ENCODE data around the gene CLDN22. TPM values are rescaled to one million over a fixed set of nuclear protein-coding genes. Genes with fewer than 3 reads are reported as not detected.

CLDN22 gene
- total RNA-seq, 2 experiments from 2014 or later = not detected

DNA sequence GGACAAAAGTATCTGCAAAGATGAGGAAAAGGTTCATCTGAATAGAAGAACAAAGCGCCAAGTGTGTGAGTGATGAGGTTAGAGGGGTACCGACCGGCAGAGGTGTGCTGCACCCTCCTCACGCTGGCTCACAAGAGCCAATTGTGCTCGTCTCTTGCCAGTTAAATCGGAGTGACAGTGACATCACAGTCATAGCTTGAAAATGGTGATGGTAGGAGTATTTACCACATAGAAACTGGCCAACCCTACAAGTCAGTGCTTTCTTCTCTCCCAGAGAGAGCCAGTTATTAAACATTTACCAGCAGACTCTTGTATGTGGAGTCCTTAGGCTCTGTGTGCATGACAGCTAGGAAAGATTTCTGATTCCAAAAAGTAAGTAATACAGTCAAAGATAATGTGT is 32.4 kb downstream of the CLDN22 start:
- DNase-seq (no peak), ATAC-seq (no peak)
- H3K4me3 Mint-ChIP-seq = no peak overlapping the region
- no peaks in the 10 kb centered on the region for H3K4me1 Mint-ChIP-seq (ENCODE audit: low read depth)
- TF ChIP-seq, protein P1, sequence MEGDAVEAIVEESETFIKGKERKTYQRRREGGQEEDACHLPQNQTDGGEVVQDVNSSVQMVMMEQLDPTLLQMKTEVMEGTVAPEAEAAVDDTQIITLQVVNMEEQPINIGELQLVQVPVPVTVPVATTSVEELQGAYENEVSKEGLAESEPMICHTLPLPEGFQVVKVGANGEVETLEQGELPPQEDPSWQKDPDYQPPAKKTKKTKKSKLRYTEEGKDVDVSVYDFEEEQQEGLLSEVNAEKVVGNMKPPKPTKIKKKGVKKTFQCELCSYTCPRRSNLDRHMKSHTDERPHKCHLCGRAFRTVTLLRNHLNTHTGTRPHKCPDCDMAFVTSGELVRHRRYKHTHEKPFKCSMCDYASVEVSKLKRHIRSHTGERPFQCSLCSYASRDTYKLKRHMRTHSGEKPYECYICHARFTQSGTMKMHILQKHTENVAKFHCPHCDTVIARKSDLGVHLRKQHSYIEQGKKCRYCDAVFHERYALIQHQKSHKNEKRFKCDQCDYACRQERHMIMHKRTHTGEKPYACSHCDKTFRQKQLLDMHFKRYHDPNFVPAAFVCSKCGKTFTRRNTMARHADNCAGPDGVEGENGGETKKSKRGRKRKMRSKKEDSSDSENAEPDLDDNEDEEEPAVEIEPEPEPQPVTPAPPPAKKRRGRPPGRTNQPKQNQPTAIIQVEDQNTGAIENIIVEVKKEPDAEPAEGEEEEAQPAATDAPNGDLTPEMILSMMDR (IDR thresholded peaks at IDR 0.05) = no peak
- H3K27ac Mint-ChIP-seq = no peak overlapping the region
- intact Hi-C loops (cut with micrococcal nuclease) = no loop called here
- H3K36me3 Mint-ChIP-seq (ENCODE audit: low read depth) = no peaks in the 10 kb centered on the region
- ChIA-PET POLR2A (no interaction called here), CTCF (no interaction called here)
- no peaks in the 10 kb centered on the region for H3K9me3 Mint-ChIP-seq
- H3K27me3 Mint-ChIP-seq = peaks cover 1% of the 10 kb centered on the region

DNA sequence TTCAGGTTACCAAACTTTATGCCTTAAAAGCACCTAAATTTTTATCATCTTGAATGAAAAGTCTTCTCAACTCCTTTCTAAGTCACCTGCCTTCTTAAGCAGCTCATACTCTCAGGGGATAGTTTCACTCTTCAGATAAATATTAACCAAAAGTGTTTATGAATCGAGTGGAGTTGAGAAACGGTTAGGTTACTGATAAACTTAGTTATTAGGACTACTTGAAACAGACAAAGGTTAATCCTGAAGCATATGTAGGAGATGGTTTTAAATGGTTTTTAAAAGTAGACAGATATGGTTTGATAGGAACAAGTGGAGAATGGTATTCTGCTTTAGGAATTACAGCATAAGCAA is 32.8 kb downstream of the CLDN22 start:
- ATAC-seq (no peak), DNase-seq (no peak)
- H3K9me3 Mint-ChIP-seq = no peaks in the 10 kb centered on the region
- no peak overlapping the region for H3K27ac Mint-ChIP-seq
- POLR2A ChIA-PET = no interaction called here
- no peak overlapping the region for H3K4me3 Mint-ChIP-seq
- no peaks in the 10 kb centered on the region for H3K4me1 Mint-ChIP-seq (ENCODE audit: low read depth)
- H3K36me3 Mint-ChIP-seq (ENCODE audit: low read depth) = no peaks in the 10 kb centered on the region
- intact Hi-C loops (cut with micrococcal nuclease) = no loop called here
- TF ChIP-seq, protein P1 (IDR thresholded peaks at IDR 0.05) = no peak
- peaks cover 3% of the 10 kb centered on the region for H3K27me3 Mint-ChIP-seq
- CTCF ChIA-PET = no interaction called here

DNA sequence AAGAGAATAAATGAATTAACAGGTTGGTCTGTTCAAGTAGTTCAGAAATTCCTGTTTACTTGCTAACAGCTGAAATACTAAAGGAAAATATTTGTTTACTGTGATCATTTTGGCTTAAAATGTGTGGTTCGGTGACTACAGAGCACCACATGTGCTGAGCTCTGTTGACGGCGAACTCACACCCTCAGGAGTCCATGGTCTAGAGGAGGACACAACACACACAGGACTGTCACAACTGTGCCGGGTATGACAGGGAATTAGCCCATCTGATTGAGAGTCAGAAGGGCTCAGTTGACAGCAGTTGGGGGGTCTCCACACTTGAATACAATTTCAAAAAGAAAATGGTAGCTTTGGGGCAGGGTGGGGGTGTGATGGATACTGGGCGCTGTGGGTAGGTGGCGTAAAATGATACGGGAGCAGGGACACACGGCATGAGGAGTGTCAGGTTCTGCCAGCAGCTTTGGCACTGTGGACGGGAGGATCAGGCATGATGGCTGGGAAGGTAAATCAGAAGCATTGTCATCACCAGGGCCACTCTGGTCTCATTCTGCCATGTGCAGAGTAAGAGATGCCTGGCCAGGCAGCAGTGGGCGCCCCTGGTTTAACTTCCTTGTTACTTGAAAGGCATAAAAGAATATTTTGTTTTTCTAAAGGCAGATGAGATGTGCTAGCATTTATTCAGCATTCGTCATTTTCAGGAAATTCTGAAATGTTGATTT is 33.3 kb downstream of the CLDN22 start:
- ChIA-PET CTCF (no interaction called here), POLR2A (interaction anchor here (0.6 kb wide), 1 partner anchor 1582 kb away, joined by 3 read pairs; no protein-coding TSS in a partner anchor)
- H3K27me3 Mint-ChIP-seq = peaks cover 3% of the 10 kb centered on the region
- intact Hi-C loops (cut with micrococcal nuclease) = no loop called here
- no peak for DNase-seq
- no peak overlapping the region for H3K27ac Mint-ChIP-seq
- H3K4me1 Mint-ChIP-seq (ENCODE audit: low read depth) = no peaks in the 10 kb centered on the region
- no peaks in the 10 kb centered on the region for H3K36me3 Mint-ChIP-seq (ENCODE audit: low read depth)
- ATAC-seq = no peak
- TF ChIP-seq, protein P1 (IDR thresholded peaks at IDR 0.05) = no peak
- no peaks in the 10 kb centered on the region for H3K9me3 Mint-ChIP-seq
- no peak overlapping the region for H3K4me3 Mint-ChIP-seq

DNA sequence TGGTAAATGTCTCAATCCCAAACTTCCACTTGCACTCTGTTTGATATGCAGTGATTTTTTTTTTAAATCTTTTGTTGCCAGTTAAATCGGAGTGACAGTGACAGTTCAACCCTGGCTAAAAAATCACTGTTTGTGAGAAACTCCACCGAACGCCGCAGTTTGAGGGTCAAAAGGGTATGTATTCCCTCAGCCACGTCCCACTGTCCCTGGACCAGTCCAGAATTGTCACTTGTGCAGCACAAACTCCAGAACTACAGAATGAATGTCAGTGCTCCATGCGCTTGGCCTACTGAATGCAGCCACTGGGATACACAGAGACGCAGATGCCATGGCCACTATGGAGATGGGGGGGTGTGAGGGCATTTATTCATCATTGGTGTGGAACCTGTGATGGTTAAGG is 34.2 kb downstream of the CLDN22 start:
- TF ChIP-seq, protein P1 (IDR thresholded peaks at IDR 0.05) = no peak
- ChIA-PET POLR2A (no interaction called here), CTCF (no interaction called here)
- intact Hi-C loops (cut with micrococcal nuclease) = no loop called here
- DNase-seq = no peak
- H3K9me3 Mint-ChIP-seq = no peaks in the 10 kb centered on the region
- H3K27ac Mint-ChIP-seq = no peak overlapping the region
- H3K36me3 Mint-ChIP-seq (ENCODE audit: low read depth) = no peaks in the 10 kb centered on the region
- H3K4me1 Mint-ChIP-seq (ENCODE audit: low read depth) = no peaks in the 10 kb centered on the region
- peaks cover 1% of the 10 kb centered on the region for H3K27me3 Mint-ChIP-seq
- H3K4me3 Mint-ChIP-seq = no peak overlapping the region
- ATAC-seq = no peak

DNA sequence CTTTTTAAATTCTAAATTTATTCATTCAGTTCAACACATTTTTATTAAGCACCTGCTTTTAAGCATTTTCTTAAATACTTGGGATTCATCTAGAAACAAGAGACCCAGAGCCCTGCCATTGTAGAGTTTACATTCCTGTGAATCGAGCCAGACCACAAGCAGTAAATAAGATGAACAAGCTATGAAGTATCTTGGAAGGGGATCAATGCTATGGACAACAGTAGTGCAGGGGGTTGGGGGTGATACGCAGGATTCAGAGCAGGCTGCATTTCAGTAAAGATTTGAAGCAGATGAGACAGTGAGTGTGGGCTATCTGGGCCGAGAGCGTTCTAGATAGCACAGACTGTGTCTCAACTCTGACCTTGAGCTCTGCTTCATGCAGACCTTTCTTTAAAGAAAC is 35.1 kb downstream of the CLDN22 start:
- no peaks in the 10 kb centered on the region for H3K4me1 Mint-ChIP-seq (ENCODE audit: low read depth)
- intact Hi-C loops (cut with micrococcal nuclease) = no loop called here
- CTCF ChIA-PET = no interaction called here
- ATAC-seq = no peak
- H3K36me3 Mint-ChIP-seq (ENCODE audit: low read depth) = no peaks in the 10 kb centered on the region
- H3K9me3 Mint-ChIP-seq = no peaks in the 10 kb centered on the region
- POLR2A ChIA-PET = no interaction called here
- H3K27me3 Mint-ChIP-seq = peaks cover 3% of the 10 kb centered on the region
- TF ChIP-seq, protein P1 (IDR thresholded peaks at IDR 0.05) = no peak
- no peak for DNase-seq
- no peak overlapping the region for H3K27ac Mint-ChIP-seq
- H3K4me3 Mint-ChIP-seq = no peak overlapping the region
